Breast epithelium (tissue), 4 donors: ENCODE data around the gene CLASP2. TPM values are rescaled to one million over a fixed set of nuclear protein-coding genes. Genes with fewer than 3 reads are reported as not detected.

Source experiments
- DNase-seq, 2 donors: peaks; one replicate each; pipeline ENCODE4 v3.0.0-alpha.2; 2019; ENCODE audit warnings: low spot score in 2 of 2
- H3K27ac ChIP-seq, 2 donors: fragments of 200-600 bp; sonication (generic) in 1 of 2; one replicate each; pipeline ENCODE4 v1.5.1; 2016 to 2019; ENCODE audit warnings: mild to moderate bottlenecking in 1 of 2
- H3K27me3 ChIP-seq, 2 donors: fragments of 200-600 bp; sonication (generic) in 1 of 2; one replicate each; pipeline versions ENCODE4 v1.5.1 to v1.6.0; 2017 to 2019; ENCODE audit warnings: control low read depth in 1 of 2, mild to moderate bottlenecking in 1 of 2
- H3K36me3 ChIP-seq: fragments of 200-600 bp; one replicate; pipeline ENCODE4 v1.5.1; 2019
- H3K4me1 ChIP-seq, 2 donors: fragments of 200-600 bp; sonication (generic); one replicate each; pipeline ENCODE4 v1.5.1; 2016 to 2019; ENCODE audit warnings: control low read depth in 1 of 2
- H3K4me3 ChIP-seq, 3 donors: fragments of 200-600 bp; sonication (generic); 1 replicate in 2 of 3; 2 replicates in 1 of 3; pipeline ENCODE4 v1.5.1; 2016 to 2019; ENCODE audit warnings: mild to moderate bottlenecking in 3 of 3, moderate library complexity in 2 of 3
- H3K9me3 ChIP-seq, 2 donors: fragments of 200-600 bp; sonication (generic) in 1 of 2; one replicate each; pipeline ENCODE4 v1.5.1; 2016 to 2019; ENCODE audit warnings: control low read depth in 1 of 2
- POLR2A ChIP-seq: fragments of 450-650 bp; IDR thresholded peaks from one replicate; pipeline ENCODE4 v1.6.1; 2016; ENCODE audit warnings: antibody characterized with exemption, mild to moderate bottlenecking, moderate library complexity
- POLR2AphosphoS5 ChIP-seq, 3 donors: sonication (generic); formaldehyde crosslinking; IDR thresholded peaks; one replicate each; pipeline ENCODE4 v1.6.1; 2017; ENCODE audit warnings: antibody characterized with exemption in 3 of 3
- intact Hi-C: fragments of 100-400 bp; cut with DNase I; formaldehyde crosslinking; loops from one replicate; pipeline ENCODE4 v1.15.1; 2023; ENCODE audit warnings: low total_unique reads
- total RNA-seq, 3 donors: library from RNA; depleted of rRNA; stranded (reverse); fragments of >200 nt; gene quantifications; one replicate each; pipeline ENCODE4 v1.1.0, GENCODE V29; 2016
- TF ChIP-seq, protein P1 (sequence below), 3 donors: fragments of 450-650 bp; IDR thresholded peaks; one replicate each; pipeline ENCODE4 v1.5.1; 2016 to 2017; ENCODE audit warnings: antibody characterized with exemption in 3 of 3, mild to moderate bottlenecking in 3 of 3, moderate library complexity in 3 of 3

CLASP2 gene
- total RNA-seq, 3 donors from 2014 or later = 57.1 to 108 (median 86.9) TPM

DNA sequence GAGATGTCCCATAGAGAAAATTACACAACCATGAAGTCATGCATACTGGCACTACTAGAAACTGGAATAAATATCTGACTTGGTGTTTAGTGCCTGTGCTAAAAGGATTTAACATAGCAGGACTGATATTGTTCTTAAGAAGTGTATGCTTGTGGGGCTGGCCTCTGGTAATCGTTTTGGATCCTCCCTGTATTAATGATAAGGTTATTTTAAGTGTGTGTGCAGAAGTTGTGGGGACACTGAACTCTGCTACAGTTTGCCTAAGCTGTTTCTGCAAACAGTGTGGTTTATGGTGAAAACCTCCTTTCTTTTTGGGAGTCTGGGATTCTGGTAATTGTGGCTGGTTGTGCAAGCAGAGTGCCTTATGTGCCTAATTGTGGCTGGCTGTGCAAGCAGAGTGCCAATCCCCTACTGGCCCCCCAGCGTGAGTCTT, 120.8 kb downstream of the CLASP2 start:
- Histone ChIP-seq H3K36me3 (no peaks in the 10 kb centered on the region), H3K4me1 (no peaks in the 10 kb centered on the region), H3K27me3 (no peaks in the 10 kb centered on the region), H3K9me3 (no peaks in the 10 kb centered on the region), H3K4me3 (no peak overlapping the region), H3K27ac (no peak overlapping the region)
- TF ChIP-seq POLR2A = no peak
- no peak for TF ChIP-seq POLR2AphosphoS5 (IDR thresholded peaks at IDR 0.05)
- TF ChIP-seq, protein P1, sequence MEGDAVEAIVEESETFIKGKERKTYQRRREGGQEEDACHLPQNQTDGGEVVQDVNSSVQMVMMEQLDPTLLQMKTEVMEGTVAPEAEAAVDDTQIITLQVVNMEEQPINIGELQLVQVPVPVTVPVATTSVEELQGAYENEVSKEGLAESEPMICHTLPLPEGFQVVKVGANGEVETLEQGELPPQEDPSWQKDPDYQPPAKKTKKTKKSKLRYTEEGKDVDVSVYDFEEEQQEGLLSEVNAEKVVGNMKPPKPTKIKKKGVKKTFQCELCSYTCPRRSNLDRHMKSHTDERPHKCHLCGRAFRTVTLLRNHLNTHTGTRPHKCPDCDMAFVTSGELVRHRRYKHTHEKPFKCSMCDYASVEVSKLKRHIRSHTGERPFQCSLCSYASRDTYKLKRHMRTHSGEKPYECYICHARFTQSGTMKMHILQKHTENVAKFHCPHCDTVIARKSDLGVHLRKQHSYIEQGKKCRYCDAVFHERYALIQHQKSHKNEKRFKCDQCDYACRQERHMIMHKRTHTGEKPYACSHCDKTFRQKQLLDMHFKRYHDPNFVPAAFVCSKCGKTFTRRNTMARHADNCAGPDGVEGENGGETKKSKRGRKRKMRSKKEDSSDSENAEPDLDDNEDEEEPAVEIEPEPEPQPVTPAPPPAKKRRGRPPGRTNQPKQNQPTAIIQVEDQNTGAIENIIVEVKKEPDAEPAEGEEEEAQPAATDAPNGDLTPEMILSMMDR (IDR thresholded peaks at IDR 0.05) = no peak
- no peak for DNase-seq
- intact Hi-C loops = no loop called here

DNA sequence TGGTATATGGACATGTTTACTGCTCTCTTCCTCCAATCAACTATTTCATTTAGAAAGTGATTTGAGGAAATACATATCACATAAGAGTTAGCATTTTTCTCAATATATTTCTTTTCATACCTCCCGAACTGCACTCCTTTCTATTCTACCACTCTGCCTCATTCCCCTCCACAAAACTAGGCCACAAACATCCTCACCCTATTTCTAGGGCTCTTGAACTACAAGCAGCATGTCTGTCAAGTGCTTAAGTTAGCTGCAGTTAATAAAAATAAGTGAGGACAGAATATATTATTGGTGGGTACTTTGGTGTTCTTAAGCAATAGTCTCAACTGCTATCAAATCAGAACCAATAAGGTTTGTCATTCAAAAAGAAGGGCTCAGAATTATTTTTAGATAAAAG, 125.1 kb downstream of the CLASP2 start:
- TF ChIP-seq, protein P1 (IDR thresholded peaks at IDR 0.05) = no peak
- TF ChIP-seq POLR2A (no peak), POLR2AphosphoS5 (IDR thresholded peaks at IDR 0.05) (no peak)
- no peak overlapping the region for H3K4me3 ChIP-seq
- no peaks in the 10 kb centered on the region for H3K27me3 ChIP-seq
- no peaks in the 10 kb centered on the region for H3K36me3 ChIP-seq
- no peak for DNase-seq
- H3K4me1 ChIP-seq = no peaks in the 10 kb centered on the region
- no peak overlapping the region for H3K27ac ChIP-seq
- H3K9me3 ChIP-seq = no peaks in the 10 kb centered on the region
- intact Hi-C loops = no loop called here

DNA sequence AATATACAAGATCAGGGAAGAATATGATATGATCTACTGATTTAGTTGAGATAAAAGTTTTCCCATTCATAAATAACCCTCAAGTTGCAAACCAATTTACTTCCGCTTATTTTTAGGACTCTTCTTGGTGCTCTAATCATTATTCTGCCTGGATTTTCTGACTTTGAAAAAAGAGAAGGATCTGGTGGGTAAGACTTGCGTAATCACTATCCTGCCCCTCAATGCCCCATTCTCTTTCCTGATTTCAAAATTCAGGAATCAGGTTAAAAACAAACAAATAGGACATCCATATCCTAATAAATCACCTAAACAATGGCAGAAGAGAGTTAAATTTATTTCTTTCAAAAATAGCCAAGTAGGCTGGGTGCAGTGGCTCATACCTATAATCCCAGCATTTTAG, 127.5 kb downstream of the CLASP2 start:
- H3K27ac ChIP-seq = no peak overlapping the region
- H3K36me3 ChIP-seq = no peaks in the 10 kb centered on the region
- TF ChIP-seq POLR2A (no peak), POLR2AphosphoS5 (IDR thresholded peaks at IDR 0.05) (no peak)
- no peak for DNase-seq
- no peaks in the 10 kb centered on the region for H3K27me3 ChIP-seq
- H3K9me3 ChIP-seq = no peaks in the 10 kb centered on the region
- no peaks in the 10 kb centered on the region for H3K4me1 ChIP-seq
- H3K4me3 ChIP-seq = no peak overlapping the region
- intact Hi-C loops = no loop called here

DNA sequence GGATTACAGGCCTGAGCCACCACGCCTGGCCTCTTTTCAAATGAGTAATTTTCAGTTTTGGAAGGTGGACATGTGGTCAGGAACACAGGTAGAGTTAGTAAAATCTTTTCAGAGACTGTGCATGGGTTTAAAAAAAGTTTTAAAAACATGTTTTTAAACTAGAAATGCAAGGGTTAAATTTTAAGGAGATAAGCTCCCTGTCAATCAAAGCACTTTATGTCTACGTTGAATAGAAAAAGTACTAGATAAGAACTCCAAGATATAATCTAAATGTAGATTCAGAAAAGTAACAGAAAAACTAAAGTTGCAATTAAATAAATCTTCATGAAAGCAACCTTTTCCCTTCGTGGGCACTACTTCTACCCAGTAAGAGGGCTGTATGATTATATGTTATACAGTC, 131.7 kb downstream of the CLASP2 start:
- intact Hi-C loops = no loop called here
- H3K36me3 ChIP-seq = no peaks in the 10 kb centered on the region
- TF ChIP-seq, protein P1 (IDR thresholded peaks at IDR 0.05) = no peak
- TF ChIP-seq POLR2A (no peak), POLR2AphosphoS5 (IDR thresholded peaks at IDR 0.05) (no peak)
- no peak overlapping the region for H3K27ac ChIP-seq
- no peaks in the 10 kb centered on the region for H3K9me3 ChIP-seq
- no peaks in the 10 kb centered on the region for H3K27me3 ChIP-seq
- no peaks in the 10 kb centered on the region for H3K4me1 ChIP-seq
- DNase-seq = no peak
- no peak overlapping the region for H3K4me3 ChIP-seq

DNA sequence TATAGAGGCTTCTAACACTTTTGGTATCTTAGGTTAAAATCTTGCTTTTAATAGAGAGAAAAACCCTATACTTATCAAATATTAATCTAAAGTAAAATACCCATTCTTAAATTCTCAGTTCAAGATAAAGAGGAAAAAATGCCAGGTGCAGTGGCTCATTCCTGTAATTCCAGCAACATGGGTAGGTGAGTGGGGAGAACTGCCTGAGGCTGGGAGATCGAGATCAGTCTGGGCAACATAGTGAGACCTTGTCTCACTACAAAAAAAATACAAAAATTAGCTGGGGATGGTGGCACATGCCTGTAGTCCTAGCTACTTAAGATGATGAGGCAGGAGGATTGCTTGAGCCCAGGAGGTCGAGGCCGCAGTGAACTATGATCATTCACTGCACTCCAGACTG, 135.8 kb downstream of the CLASP2 start:
- no peaks in the 10 kb centered on the region for H3K27me3 ChIP-seq
- DNase-seq = no peak
- no peaks in the 10 kb centered on the region for H3K9me3 ChIP-seq
- no peak overlapping the region for H3K4me3 ChIP-seq
- TF ChIP-seq, protein P1 (IDR thresholded peaks at IDR 0.05) = no peak
- no peak for TF ChIP-seq POLR2AphosphoS5 (IDR thresholded peaks at IDR 0.05)
- TF ChIP-seq POLR2A = no peak
- H3K4me1 ChIP-seq = no peaks in the 10 kb centered on the region
- no peak overlapping the region for H3K27ac ChIP-seq
- no peaks in the 10 kb centered on the region for H3K36me3 ChIP-seq
- intact Hi-C loops = no loop called here

DNA sequence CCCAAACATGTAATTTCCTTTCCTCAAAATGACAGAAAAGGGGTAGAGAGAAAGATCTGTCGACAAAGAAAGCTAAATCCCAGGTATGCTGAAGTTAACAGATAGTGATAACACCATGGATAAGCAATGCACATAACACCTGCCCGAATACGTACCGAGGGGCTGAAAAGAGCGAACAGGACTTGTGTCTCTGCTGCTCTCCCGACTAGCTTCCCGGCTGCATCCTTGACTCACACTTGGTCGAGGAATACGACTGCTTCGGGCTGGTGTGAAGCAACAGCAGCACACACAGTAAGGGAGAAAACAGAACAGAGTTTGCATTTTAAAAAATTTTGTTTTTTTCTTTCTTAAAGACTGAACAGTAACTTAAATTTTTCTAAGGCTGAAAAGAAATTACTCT, 136.4 kb downstream of the CLASP2 start:
- no peak for DNase-seq
- Histone ChIP-seq H3K27ac (no peak overlapping the region), H3K4me1 (no peaks in the 10 kb centered on the region), H3K4me3 (no peak overlapping the region), H3K36me3 (no peaks in the 10 kb centered on the region), H3K9me3 (no peaks in the 10 kb centered on the region), H3K27me3 (no peaks in the 10 kb centered on the region)
- no peak for TF ChIP-seq POLR2AphosphoS5 (IDR thresholded peaks at IDR 0.05)
- TF ChIP-seq, protein P1 (IDR thresholded peaks at IDR 0.05) = no peak
- intact Hi-C loops = no loop called here
